Neural cell (in vitro differentiated cells): Measurements from ENCODE around the gene HOXA10.

ENCODE experiments used
- CTCF ChIP-seq: fragments of 450-650 bp; IDR thresholded peaks from 2 replicates; pipeline ENCODE4 v1.5.1; 2014; ENCODE audit warnings: antibody characterized with exemption, mild to moderate bottlenecking, moderate library complexity; ENCODE audit not compliant: poor library complexity, severe bottlenecking
- EP300 ChIP-seq: fragments of 450-650 bp; conservative IDR thresholded peaks from 2 replicates; pipeline ENCODE4 v1.6.1; 2014; ENCODE audit warnings: antibody characterized with exemption, mild to moderate bottlenecking, moderate library complexity; ENCODE audit not compliant: poor library complexity, severe bottlenecking
- EZH2 ChIP-seq: fragments of 200-600, 300-800 bp; shearing (Covaris generic), sonication (generic); IDR thresholded peaks from 2 replicates; pipeline ENCODE4 v1.6.1; 2014; ENCODE audit warnings: antibody characterized with exemption, low read length, borderline replicate concordance, mild to moderate bottlenecking; ENCODE audit not compliant: insufficient read depth, poor library complexity, severe bottlenecking
- MXI1 ChIP-seq: fragments of 450-650 bp; conservative IDR thresholded peaks from 2 replicates; pipeline ENCODE4 v1.6.1; 2014; ENCODE audit warnings: antibody characterized with exemption, mild to moderate bottlenecking; ENCODE audit not compliant: poor library complexity, severe bottlenecking
- RAD21 ChIP-seq: fragments of 450-650 bp; conservative IDR thresholded peaks from 2 replicates; pipeline ENCODE4 v1.6.1; 2014; ENCODE audit warnings: antibody characterized with exemption, mild to moderate bottlenecking, moderate library complexity
- SMC3 ChIP-seq: fragments of 450-650 bp; conservative IDR thresholded peaks from 2 replicates; pipeline ENCODE4 v1.6.1; 2014; ENCODE audit warnings: antibody characterized with exemption, mild to moderate bottlenecking, moderate library complexity; ENCODE audit not compliant: poor library complexity

DNA sequence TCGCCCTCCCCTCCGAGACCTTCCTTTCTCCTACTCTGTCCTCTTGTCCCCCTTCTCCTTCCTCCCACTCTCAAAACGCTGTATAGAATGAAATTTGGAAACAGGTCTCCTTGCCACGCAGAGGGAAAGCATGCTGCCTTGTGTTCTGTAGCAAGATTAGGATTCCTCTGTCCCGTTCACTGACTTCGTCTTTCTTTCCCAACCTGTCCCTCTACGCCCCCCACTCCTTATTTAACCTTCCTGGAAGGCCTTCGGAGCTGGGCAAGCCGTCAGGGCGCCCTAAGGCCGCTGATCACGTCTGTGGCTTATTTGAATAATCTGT is 10.1 kb downstream of the HOXA10 start:
- no peak for TF ChIP-seq SMC3
- TF ChIP-seq EZH2 = no peak
- TF ChIP-seq CTCF = no peak
- no peak for TF ChIP-seq MXI1
- no peak for TF ChIP-seq EP300
- TF ChIP-seq RAD21 = no peak
